ENCODE results near the gene FGF14.
"Not testable (repeated sequence)": the region's sequence is repeated elsewhere in the genome, so short reads cannot be mapped to it uniquely, and the experiment has no call there.

FGF14 gene

GRCh38 chr13:102040812-102041211 is 361.0 kb downstream of the FGF14 start:
- no peak for DNase-seq (ENCODE audit: low read depth)

DNA sequence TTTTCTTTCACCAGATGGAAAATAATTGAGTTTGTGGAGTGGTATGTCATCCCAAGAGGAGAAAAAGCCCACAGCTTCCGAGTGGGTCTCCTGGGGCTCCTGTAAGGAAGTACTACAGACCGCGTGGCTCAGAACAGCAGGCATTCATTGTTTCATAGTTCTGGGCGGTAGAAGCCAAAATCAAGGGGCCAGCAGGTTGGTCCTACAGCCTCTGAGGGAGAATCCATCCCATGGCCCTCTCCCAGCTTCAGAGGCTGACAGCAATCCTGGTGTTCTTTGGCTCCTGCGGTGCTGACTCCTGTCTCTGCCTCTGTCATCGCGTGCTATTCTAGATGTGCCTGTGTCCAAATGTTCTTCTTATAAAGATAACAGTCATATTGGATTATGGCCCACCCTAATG is 362.6 kb downstream of the FGF14 start:
- DNase-seq (ENCODE audit: low read depth): no peak

- DNase-seq (ENCODE audit: low read depth): no peak
These were observed 363.1 kb downstream of the FGF14 start for GRCh38 chr13:102038787-102039186.

DNA sequence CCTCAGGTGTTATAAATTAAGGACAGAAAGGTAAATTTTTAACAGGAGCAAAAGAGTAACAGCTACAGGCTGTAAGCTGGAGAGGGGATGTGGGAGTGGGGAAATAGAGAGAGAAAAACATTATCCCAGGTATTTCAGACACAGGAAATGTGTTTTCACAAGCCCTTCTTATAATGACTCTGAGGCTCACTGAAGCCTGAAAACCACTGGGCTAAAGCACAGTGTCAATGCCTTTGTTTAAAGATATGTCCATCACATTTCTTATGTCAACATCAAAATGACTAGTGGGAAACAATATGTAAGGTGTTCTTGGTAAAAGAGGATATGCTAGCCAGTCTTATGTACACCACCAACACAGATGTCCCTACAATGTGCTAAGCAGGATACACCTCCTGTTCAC is 365.9 kb downstream of the FGF14 start:
- DNase-seq (ENCODE audit: low read depth): no peak

DNA sequence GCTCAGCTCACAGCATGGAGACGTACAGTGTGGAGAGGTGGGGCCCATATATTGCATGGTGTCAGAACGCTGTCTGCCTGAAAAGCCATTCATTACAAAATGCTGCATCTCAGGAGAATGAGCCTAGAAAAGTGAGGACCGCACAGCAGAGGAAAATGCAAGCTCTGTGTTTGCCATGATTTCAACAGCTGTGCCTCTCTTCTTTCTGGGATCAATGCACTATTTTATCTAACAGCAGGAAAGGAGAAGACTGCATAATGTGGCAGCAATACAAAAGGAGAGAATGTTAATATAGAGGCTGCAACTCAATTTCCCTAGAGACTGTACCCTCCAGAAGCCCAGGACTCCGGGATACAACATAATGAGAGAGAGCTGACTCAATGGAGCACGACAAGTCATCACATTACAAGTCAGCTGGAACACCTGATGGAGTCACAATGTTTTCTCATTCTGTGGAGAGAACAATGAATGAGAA is 368.0 kb downstream of the FGF14 start:
- DNase-seq (ENCODE audit: low read depth): no peak

DNA sequence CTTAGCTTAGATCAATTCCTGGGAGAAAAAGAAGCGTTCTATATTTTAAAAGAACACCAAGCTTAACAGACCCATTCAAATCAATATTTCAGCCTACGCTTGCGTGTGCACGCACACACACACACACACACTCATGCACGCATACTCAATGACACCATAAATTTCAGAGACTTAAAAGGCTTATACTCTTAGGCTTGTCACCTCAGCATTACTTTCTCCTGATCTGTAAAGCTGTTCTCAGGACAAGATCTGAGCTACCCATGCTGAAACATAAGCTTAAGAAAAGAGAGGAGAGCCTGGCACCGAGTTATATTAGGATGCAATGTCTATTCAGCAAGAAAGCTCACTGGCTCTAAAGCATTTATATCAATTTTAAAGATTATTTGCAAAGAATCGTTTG is 368.5 kb downstream of the FGF14 start:
- no peak for DNase-seq (ENCODE audit: low read depth)

GRCh38 chr13:102028868-102029267 is 373.0 kb downstream of the FGF14 start:
- DNase-seq (ENCODE audit: low read depth): no peak

DNA sequence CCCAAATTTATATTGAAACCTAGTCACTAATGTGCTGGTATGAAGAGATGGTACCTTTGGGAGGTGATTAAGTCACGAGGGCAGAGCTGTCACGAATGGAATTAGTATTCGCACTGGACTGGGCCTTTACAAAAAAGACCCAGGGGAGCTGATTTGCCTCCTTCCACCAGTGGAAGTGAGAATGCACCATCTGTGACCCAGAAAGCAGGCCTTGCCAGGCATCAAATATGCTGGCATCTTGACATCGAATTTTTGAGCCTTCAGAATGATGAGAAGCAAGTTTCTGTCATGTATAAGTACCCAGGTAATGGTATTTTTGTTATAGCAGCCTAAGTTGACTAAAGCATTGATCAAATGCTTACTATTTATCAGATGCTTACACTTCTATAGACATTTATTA is 373.6 kb downstream of the FGF14 start:
- no peak for DNase-seq (ENCODE audit: low read depth)

- no peak for DNase-seq (ENCODE audit: low read depth)
These were observed 380.1 kb downstream of the FGF14 start for GRCh38 chr13:102021777-102022176.

DNA sequence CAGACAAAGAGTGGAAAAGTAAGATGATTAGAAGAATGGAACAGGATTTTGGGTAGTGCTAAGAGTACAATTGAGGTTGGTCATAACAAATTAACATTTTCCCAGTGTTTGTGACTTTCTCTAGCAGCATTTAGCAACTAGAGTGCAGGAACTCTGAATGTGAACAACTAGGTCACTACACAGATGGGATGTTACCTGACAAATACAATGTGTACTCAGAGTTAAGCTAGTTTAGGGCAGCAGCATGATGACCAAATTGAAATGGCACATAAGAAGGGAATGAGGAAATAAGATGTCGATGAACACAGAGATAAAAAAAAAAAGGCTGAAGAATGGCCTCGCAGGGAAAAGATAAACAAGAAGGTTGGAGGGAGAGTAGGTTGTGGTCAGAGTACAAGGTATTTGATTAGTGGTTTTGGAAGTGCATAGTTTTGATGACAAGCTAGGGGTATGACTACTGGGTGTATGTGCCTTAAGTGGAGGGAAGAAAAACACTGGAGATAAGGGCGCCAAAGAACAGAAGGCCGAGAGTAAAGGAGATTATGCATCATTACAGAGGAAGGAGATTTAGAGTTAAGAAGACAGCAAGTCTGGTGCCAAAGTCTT is 381.1 kb downstream of the FGF14 start:
- peak; percentile 22 for DNase-seq (ENCODE audit: low read depth)

GRCh38 chr13:102018716-102019115 is 383.1 kb downstream of the FGF14 start:
- DNase-seq (ENCODE audit: low read depth): no peak

DNA sequence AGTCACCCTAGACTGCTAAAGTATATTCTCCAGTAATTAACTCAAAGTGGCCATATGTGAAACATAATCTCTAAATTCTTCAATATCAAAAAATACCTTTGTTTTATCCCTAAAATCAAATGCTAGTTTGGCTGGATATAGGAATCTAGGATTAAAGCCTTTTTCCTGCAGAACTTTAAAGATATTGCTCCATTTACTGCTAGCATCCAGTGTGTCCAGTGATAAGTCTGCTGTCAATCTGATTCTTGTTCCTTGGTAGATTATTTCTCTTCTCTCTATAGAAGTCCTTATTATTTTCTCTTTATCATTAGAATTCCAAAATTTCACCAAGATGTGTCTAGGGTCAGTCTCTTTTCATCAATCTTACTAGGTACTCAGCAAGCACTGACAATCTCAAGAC is 384.6 kb downstream of the FGF14 start:
- DNase-seq (ENCODE audit: low read depth): no peak

- no peak for DNase-seq (ENCODE audit: low read depth)
These were observed 389.3 kb downstream of the FGF14 start for GRCh38 chr13:102012299-102013293.

GRCh38 chr13:102011455-102011854 is 390.4 kb downstream of the FGF14 start:
- not testable (repeated sequence) for DNase-seq (ENCODE audit: low read depth)

DNA sequence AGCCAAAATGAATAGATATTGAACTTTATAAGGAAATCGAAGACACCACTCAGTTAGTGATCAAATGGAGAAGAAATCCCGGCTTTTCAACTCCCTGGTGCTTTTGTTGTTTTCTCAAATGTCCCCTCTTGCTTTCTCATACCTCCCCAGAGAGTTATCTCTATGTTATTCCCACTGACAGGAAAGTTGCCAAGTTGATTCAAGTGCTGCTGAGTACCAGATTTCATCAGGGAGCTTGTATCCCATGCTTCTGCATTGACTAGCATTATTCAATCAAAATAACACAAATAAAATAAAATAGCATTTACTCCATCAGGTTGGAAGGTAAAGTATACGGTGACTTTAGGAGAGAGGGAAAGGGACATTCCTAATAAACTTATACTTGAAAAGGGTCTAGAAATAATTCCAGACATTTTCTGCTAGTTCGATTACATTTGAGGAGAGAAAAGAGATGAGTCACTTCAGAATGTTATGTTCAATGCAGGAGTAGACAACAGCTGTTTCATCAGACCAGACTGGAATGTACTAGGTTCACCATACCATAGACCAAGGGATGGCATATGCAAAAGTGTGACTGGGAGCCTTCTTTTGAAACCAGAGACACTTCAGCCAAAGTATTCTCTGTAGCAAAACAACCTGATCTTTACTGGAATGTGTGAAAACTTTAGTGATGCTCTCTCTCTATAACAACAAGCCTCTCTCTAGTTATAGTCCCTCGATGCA is 397.8 kb downstream of the FGF14 start:
- no peak for DNase-seq (ENCODE audit: low read depth)

GRCh38 chr13:102002287-102002686 is 399.6 kb downstream of the FGF14 start:
- no peak for DNase-seq (ENCODE audit: low read depth)

GRCh38 chr13:102000764-102001163 is 401.1 kb downstream of the FGF14 start:
- no peak for DNase-seq (ENCODE audit: low read depth)

GRCh38 chr13:101998129-101998528 is 403.7 kb downstream of the FGF14 start:
- DNase-seq (ENCODE audit: low read depth): no peak

DNA sequence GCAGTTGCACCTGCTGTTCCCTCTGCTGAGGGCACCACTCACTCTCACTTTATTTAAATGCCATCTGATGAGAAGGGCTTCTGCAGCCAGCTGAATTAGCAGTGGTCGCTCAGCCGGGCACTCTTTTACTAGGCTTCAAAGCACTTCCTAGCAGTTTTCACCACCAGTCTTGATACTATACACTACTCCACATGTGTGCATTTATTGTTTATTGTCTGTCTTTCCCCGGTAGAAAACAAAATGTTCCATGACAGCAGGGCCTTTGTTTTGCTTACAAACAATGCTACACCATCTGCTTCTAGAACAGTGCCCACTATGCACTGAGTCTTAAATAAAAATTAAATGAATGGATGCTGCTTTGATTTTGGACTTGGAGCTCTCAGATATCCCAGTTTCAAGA is 404.9 kb downstream of the FGF14 start:
- no peak for DNase-seq (ENCODE audit: low read depth)

- no peak for DNase-seq (ENCODE audit: low read depth)
These were observed 412.0 kb downstream of the FGF14 start for GRCh38 chr13:101989798-101990350.

GRCh38 chr13:101988140-101988539 is 413.7 kb downstream of the FGF14 start:
- DNase-seq (ENCODE audit: low read depth): no peak

- no peak for DNase-seq (ENCODE audit: low read depth)
These were observed 415.5 kb downstream of the FGF14 start for GRCh38 chr13:101986316-101986715.

All from HS-5 (cell line).